Fibroblast of the aortic adventitia (primary cell): ENCODE data around the gene ABHD17A. TPM values are rescaled to one million over a fixed set of nuclear protein-coding genes. Genes with fewer than 3 reads are reported as not detected.

ENCODE experiments used
- DNase-seq: peaks from one replicate; pipeline ENCODE4 v3.0.0-alpha.2; 2010; ENCODE audit warnings: low read depth
- H3K4me3 ChIP-seq: 2 replicates; pipeline ENCODE4 v1.5.1; 2011; ENCODE audit warnings: low read depth, mild to moderate bottlenecking, control low read depth, low read length, moderate library complexity
- total RNA-seq: library from RNA; depleted of rRNA; stranded (reverse); fragments of >200 nt; gene quantifications from 2 replicates; pipeline ENCODE4 v1.2.3, GENCODE V29; 2012; ENCODE audit warnings: low replicate concordance
- TF ChIP-seq, protein P1 (sequence below): IDR thresholded peaks from 2 replicates; pipeline ENCODE4 v1.5.1; 2011; ENCODE audit warnings: mild to moderate bottlenecking, low read length, control low read depth, inconsistent platforms; ENCODE audit not compliant: insufficient read depth

Gene ABHD17A
- total RNA-seq, 1 donor = 48.0 TPM

GRCh38 chr19:1917926-1918325 lies 32.6 kb upstream of the ABHD17A start:
- no peak overlapping the region for H3K4me3 ChIP-seq
- no peak for DNase-seq
- TF ChIP-seq, protein P1, sequence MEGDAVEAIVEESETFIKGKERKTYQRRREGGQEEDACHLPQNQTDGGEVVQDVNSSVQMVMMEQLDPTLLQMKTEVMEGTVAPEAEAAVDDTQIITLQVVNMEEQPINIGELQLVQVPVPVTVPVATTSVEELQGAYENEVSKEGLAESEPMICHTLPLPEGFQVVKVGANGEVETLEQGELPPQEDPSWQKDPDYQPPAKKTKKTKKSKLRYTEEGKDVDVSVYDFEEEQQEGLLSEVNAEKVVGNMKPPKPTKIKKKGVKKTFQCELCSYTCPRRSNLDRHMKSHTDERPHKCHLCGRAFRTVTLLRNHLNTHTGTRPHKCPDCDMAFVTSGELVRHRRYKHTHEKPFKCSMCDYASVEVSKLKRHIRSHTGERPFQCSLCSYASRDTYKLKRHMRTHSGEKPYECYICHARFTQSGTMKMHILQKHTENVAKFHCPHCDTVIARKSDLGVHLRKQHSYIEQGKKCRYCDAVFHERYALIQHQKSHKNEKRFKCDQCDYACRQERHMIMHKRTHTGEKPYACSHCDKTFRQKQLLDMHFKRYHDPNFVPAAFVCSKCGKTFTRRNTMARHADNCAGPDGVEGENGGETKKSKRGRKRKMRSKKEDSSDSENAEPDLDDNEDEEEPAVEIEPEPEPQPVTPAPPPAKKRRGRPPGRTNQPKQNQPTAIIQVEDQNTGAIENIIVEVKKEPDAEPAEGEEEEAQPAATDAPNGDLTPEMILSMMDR = no peak

GRCh38 chr19:1917146-1917545 lies 31.9 kb upstream of the ABHD17A start:
- no peak overlapping the region for H3K4me3 ChIP-seq
- DNase-seq = no peak
- TF ChIP-seq, protein P1 = no peak

DNA sequence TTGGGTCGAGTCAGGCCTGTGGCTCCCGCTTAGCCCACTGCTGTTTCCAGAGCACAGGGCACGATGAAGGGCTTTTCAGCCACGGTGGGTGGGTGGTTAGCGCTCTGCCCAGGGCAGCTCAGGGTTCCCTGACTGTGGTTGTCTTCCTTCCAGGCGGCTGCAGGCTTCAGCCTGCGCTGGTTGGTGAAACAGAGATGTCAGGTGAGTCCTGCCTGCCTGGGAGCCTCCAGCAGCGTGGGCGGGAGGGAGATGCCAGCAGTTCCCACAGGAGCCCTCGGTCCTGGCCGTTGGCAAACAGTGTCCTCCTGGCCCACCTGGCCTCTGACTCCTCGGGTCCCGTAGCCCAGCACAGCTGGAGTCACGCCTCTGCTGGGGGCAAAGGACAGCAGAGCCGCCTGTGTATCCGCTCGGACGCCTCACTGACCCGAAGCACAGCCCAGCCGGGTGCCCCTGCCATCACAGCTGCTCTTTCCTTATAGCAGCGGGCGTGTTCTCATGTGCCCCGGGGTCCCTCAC lies 29.6 kb upstream of the ABHD17A start:
- TF ChIP-seq, protein P1 = no peak
- DNase-seq = no peak
- no peak overlapping the region for H3K4me3 ChIP-seq

GRCh38 chr19:1913781-1914577 lies 28.7 kb upstream of the ABHD17A start:
- DNase-seq = no peak
- TF ChIP-seq, protein P1 = no peak
- H3K4me3 ChIP-seq = no peak overlapping the region

DNA sequence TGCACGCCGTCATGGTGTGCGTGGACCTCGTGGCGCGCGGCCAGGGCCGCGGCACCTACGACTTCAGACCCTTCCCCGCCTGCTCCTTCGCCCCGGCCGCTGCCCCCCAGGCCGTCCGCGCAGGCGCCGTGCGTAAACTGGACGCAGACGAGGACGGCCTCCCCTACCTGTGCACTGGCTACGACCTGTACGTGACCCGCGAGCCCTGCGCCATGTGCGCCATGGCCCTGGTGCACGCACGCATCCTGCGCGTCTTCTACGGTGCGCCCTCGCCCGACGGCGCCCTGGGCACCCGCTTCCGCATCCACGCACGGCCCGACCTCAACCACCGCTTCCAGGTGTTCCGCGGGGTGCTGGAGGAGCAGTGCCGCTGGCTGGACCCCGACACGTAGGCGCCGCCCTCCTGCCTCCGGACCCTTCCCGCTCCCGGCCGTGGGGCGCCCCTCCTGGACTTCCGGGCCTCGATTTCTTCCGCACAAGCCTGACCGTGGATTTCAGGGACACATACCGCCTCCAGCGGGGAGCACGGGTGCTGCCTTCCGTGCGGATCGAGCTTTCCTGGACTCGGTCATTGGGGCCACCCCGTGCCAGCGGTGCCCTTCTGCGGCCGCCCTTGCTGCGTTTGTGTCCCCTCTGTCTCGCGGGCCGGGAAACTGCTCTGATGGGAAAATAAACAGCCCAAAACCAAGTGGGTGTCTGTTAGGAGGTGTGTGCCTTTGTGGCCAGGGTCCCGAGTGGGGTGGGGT lies 27.6 kb upstream of the ABHD17A start:
- H3K4me3 ChIP-seq = no peak overlapping the region
- TF ChIP-seq, protein P1 = no peak
- DNase-seq = no peak

GRCh38 chr19:1911995-1912394 lies 26.7 kb upstream of the ABHD17A start:
- H3K4me3 ChIP-seq = no peak overlapping the region
- no peak for DNase-seq
- TF ChIP-seq, protein P1 = no peak
